ENCODE results near the gene HNRNPA3.

- no peak for TF ChIP-seq CTCF (IDR thresholded peaks at IDR 0.05)
- no peak for TF ChIP-seq POLR2A (IDR thresholded peaks at IDR 0.05)
Measured at GRCh38 chr2:177249038-177249437, 36.4 kb downstream of the HNRNPA3 start.

Data from uterus (tissue), 2 donors.